Measurements from ENCODE around the gene LRP1. TPM values are rescaled to one million over a fixed set of nuclear protein-coding genes. Genes with fewer than 3 reads are reported as not detected.

The LRP1 gene
- total RNA-seq, 1 donor from 2014 or later: 369 TPM

DNA sequence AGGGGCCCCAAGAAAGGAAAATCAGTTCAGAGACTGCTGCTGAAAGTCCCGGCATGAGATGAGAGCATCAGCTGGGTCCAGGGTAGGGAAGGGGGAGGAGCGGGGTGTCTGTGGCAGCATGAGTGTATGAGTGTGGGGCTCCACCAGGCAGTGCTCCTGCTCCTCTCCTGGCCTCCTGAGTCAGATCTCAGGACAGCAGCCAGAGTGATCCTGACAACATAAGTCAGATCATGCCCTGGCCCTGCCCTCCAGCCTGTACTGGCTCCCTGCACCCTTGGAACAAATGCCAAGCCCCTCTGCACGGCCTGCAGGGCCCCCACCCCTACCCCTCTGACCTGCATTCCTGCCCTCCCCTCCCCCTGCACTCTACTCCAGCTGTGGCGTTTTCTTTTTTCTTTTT is 43.4 kb downstream of the LRP1 start:
- Histone ChIP-seq H3K79me2 (ENCODE audit: insufficient read depth, low read length) (no peaks in the 10 kb centered on the region), H3K27me3 (ENCODE audit: insufficient read depth, low read length) (no peaks in the 10 kb centered on the region), H3K4me1 (ENCODE audit: insufficient read depth, low read length) (peaks cover 10% of the 10 kb centered on the region), H3K27ac (ENCODE audit: low read depth, low read length) (no peak overlapping the region), H3K36me3 (ENCODE audit: insufficient read depth, low read length) (peaks cover 54% of the 10 kb centered on the region), H3K4me3 (ENCODE audit: insufficient read depth, low read depth, low read length) (no peak overlapping the region), H4K20me1 (ENCODE audit: insufficient read depth, low read length) (peaks cover 88% of the 10 kb centered on the region), H3K9me3 (ENCODE audit: insufficient read depth, low read depth, low read length) (no peaks in the 10 kb centered on the region), H3K9ac (ENCODE audit: low read length) (no peak overlapping the region), H3K4me2 (ENCODE audit: low read length) (no peak overlapping the region), H2AFZ (ENCODE audit: low read depth, low read length) (no peak overlapping the region)
- no peak overlapping the region for H3K4me3 Mint-ChIP-seq (ENCODE audit: unreplicated experiment)
- peaks cover 50% of the 10 kb centered on the region for H3K36me3 Mint-ChIP-seq (ENCODE audit: low read depth, unreplicated experiment)
- TF ChIP-seq, protein P1, sequence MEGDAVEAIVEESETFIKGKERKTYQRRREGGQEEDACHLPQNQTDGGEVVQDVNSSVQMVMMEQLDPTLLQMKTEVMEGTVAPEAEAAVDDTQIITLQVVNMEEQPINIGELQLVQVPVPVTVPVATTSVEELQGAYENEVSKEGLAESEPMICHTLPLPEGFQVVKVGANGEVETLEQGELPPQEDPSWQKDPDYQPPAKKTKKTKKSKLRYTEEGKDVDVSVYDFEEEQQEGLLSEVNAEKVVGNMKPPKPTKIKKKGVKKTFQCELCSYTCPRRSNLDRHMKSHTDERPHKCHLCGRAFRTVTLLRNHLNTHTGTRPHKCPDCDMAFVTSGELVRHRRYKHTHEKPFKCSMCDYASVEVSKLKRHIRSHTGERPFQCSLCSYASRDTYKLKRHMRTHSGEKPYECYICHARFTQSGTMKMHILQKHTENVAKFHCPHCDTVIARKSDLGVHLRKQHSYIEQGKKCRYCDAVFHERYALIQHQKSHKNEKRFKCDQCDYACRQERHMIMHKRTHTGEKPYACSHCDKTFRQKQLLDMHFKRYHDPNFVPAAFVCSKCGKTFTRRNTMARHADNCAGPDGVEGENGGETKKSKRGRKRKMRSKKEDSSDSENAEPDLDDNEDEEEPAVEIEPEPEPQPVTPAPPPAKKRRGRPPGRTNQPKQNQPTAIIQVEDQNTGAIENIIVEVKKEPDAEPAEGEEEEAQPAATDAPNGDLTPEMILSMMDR (IDR thresholded peaks at IDR 0.05; ENCODE audit: insufficient read depth, low read depth, low read length): no peak
- TF ChIP-seq EZH2 (IDR thresholded peaks at IDR 0.05; ENCODE audit: insufficient read depth, low read length): no peak
- H3K27me3 Mint-ChIP-seq (ENCODE audit: low read depth, unreplicated experiment): no peaks in the 10 kb centered on the region
- FAIRE-seq: no peak
- H3K4me1 Mint-ChIP-seq (ENCODE audit: low read depth, unreplicated experiment): peaks cover 28% of the 10 kb centered on the region
- DNase-seq (ENCODE audit: low read depth): peak; percentile 31
- no peak overlapping the region for H3K27ac Mint-ChIP-seq (ENCODE audit: unreplicated experiment)
- H3K9me3 Mint-ChIP-seq (ENCODE audit: unreplicated experiment): no peaks in the 10 kb centered on the region

DNA sequence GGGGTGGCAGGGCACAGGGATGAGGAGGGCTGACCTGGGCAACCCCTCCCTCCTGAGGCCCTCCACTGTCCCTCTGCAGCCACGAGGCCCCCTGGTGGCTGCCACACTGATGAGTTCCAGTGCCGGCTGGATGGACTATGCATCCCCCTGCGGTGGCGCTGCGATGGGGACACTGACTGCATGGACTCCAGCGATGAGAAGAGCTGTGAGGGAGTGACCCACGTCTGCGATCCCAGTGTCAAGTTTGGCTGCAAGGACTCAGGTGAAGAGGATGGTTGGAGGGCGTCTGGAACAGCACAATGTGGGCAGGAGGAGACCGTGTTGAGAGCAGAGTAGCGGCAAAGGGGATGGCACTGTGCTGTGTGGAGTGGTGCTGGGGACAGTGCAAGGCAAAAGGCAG is 44.8 kb downstream of the LRP1 start:
- no peaks in the 10 kb centered on the region for H3K79me2 ChIP-seq (ENCODE audit: insufficient read depth, low read length)
- no peak overlapping the region for H3K4me3 Mint-ChIP-seq (ENCODE audit: unreplicated experiment)
- FAIRE-seq (no peak), DNase-seq (ENCODE audit: low read depth) (no peak)
- H3K27ac ChIP-seq (ENCODE audit: low read depth, low read length): no peak overlapping the region
- peaks cover 45% of the 10 kb centered on the region for H3K36me3 Mint-ChIP-seq (ENCODE audit: low read depth, unreplicated experiment)
- TF ChIP-seq EZH2 (IDR thresholded peaks at IDR 0.05; ENCODE audit: insufficient read depth, low read length): no peak
- TF ChIP-seq, protein P1 (IDR thresholded peaks at IDR 0.05; ENCODE audit: insufficient read depth, low read depth, low read length): peak; percentile 27
- no peak overlapping the region for H3K9ac ChIP-seq (ENCODE audit: low read length)
- H3K27me3 ChIP-seq (ENCODE audit: insufficient read depth, low read length): no peaks in the 10 kb centered on the region
- H3K36me3 ChIP-seq (ENCODE audit: insufficient read depth, low read length): peaks cover 46% of the 10 kb centered on the region
- no peak overlapping the region for H3K4me2 ChIP-seq (ENCODE audit: low read length)
- H3K4me1 Mint-ChIP-seq (ENCODE audit: low read depth, unreplicated experiment): peaks cover 20% of the 10 kb centered on the region
- H4K20me1 ChIP-seq (ENCODE audit: insufficient read depth, low read length): peaks cover 85% of the 10 kb centered on the region
- no peaks in the 10 kb centered on the region for H3K9me3 ChIP-seq (ENCODE audit: insufficient read depth, low read depth, low read length)
- peak overlapping the region; percentile 42 for H3K27ac Mint-ChIP-seq (ENCODE audit: unreplicated experiment)
- H3K4me3 ChIP-seq (ENCODE audit: insufficient read depth, low read depth, low read length): no peak overlapping the region
- H3K27me3 Mint-ChIP-seq (ENCODE audit: low read depth, unreplicated experiment): no peaks in the 10 kb centered on the region
- H3K9me3 Mint-ChIP-seq (ENCODE audit: unreplicated experiment): no peaks in the 10 kb centered on the region
- peaks cover 3% of the 10 kb centered on the region for H3K4me1 ChIP-seq (ENCODE audit: insufficient read depth, low read length)
- H2AFZ ChIP-seq (ENCODE audit: low read depth, low read length): no peak overlapping the region

DNA sequence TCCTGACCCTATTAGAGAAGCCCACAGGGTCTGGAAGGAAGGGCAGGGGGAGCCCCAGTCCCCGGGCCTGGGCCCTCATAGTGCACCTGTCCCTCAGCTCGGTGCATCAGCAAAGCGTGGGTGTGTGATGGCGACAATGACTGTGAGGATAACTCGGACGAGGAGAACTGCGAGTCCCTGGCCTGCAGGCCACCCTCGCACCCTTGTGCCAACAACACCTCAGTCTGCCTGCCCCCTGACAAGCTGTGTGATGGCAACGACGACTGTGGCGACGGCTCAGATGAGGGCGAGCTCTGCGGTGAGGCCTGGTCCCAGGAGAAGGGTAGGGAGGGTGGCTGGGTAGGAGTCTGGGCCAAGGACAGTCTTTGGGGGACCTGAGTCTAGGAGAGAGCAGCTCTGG is 45.4 kb downstream of the LRP1 start:
- H3K36me3 ChIP-seq (ENCODE audit: insufficient read depth, low read length): peaks cover 40% of the 10 kb centered on the region
- Mint-ChIP-seq H3K27me3 (ENCODE audit: low read depth, unreplicated experiment) (no peaks in the 10 kb centered on the region), H3K4me3 (ENCODE audit: unreplicated experiment) (no peak overlapping the region), H3K9me3 (ENCODE audit: unreplicated experiment) (no peaks in the 10 kb centered on the region), H3K27ac (ENCODE audit: unreplicated experiment) (no peak overlapping the region), H3K36me3 (ENCODE audit: low read depth, unreplicated experiment) (peaks cover 45% of the 10 kb centered on the region), H3K4me1 (ENCODE audit: low read depth, unreplicated experiment) (peaks cover 20% of the 10 kb centered on the region)
- peaks cover 80% of the 10 kb centered on the region for H4K20me1 ChIP-seq (ENCODE audit: insufficient read depth, low read length)
- no peak for DNase-seq (ENCODE audit: low read depth)
- no peak for FAIRE-seq
- no peaks in the 10 kb centered on the region for H3K27me3 ChIP-seq (ENCODE audit: insufficient read depth, low read length)
- H3K4me3 ChIP-seq (ENCODE audit: insufficient read depth, low read depth, low read length): no peak overlapping the region
- H3K9ac ChIP-seq (ENCODE audit: low read length): no peak overlapping the region
- H3K4me2 ChIP-seq (ENCODE audit: low read length): no peak overlapping the region
- H3K79me2 ChIP-seq (ENCODE audit: insufficient read depth, low read length): no peaks in the 10 kb centered on the region
- H3K9me3 ChIP-seq (ENCODE audit: insufficient read depth, low read depth, low read length): no peaks in the 10 kb centered on the region
- peaks cover 3% of the 10 kb centered on the region for H3K4me1 ChIP-seq (ENCODE audit: insufficient read depth, low read length)
- no peak overlapping the region for H2AFZ ChIP-seq (ENCODE audit: low read depth, low read length)
- TF ChIP-seq, protein P1 (IDR thresholded peaks at IDR 0.05; ENCODE audit: insufficient read depth, low read depth, low read length): no peak
- no peak for TF ChIP-seq EZH2 (IDR thresholded peaks at IDR 0.05; ENCODE audit: insufficient read depth, low read length)
- no peak overlapping the region for H3K27ac ChIP-seq (ENCODE audit: low read depth, low read length)

Data from astrocyte (in vitro differentiated cells and primary cell).